WERI-Rb-1 (cell line): ENCODE data around the gene SPTBN5.

ENCODE experiments used
- DNase-seq: peaks from one replicate; pipeline ENCODE4 v3.0.0-alpha.2; 2020
- H3K27ac ChIP-seq: fragments of 250-450 bp; sonication (Bioruptor Pico); 2 replicates; pipeline ENCODE4 v1.5.1; 2020; ENCODE audit warnings: mild to moderate bottlenecking, moderate library complexity
- H3K27me3 ChIP-seq: fragments of 250-450 bp; sonication (Bioruptor Pico); 2 replicates; pipeline ENCODE4 v1.5.1; 2021; ENCODE audit warnings: mild to moderate bottlenecking, low read depth, moderate library complexity; ENCODE audit not compliant: insufficient read depth, severe bottlenecking
- H3K36me3 ChIP-seq: fragments of 250-450 bp; sonication (Bioruptor Pico); 2 replicates; pipeline ENCODE4 v1.5.1; 2020; ENCODE audit warnings: mild to moderate bottlenecking, moderate library complexity
- H3K4me3 ChIP-seq: 2 replicates; pipeline ENCODE4 v1.5.1; 2011; ENCODE audit warnings: low read depth, mild to moderate bottlenecking, control low read depth, low read length
- H3K9me3 ChIP-seq: fragments of 250-450 bp; sonication (Bioruptor Pico); 2 replicates; pipeline ENCODE4 v1.5.1; 2021; ENCODE audit warnings: mild to moderate bottlenecking, moderate library complexity; ENCODE audit not compliant: severe bottlenecking
- CTCF ChIP-seq: IDR thresholded peaks from 2 replicates; pipeline ENCODE4 v1.5.1; 2011; ENCODE audit warnings: low read depth, mild to moderate bottlenecking, control low read depth, inconsistent platforms, low read length

The SPTBN5 gene

DNA sequence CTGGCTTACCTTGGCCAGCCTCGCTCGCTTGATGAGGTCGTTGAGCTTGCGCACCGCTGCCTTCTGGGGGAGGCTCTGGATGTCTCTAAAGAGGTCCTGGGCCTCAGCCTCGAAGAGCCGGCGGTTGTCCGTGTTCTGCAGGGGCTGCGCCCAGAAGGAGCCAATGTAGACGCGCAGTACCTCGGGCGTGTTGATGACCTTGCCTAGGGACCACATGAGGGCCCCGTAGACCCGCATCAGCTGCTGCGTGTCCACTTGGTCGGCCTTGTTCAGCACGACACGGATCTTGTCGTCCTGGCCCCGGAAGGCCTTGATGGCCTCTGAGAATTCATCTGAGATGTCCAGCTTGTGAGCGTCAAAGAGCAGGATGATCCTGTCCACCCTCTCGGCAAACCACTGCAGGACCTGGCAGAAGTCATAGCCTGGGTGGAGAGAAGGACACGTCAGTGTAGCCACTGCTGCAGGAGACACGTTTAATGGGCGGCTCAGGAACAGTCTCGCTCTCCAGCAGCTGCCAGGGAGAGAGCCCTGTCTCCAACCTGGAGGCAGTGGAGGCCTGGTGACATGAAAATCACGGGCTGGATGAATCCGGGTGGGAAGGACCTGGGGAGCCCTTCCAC is 25.5 kb upstream of the SPTBN5 start:
- Histone ChIP-seq H3K27ac (no peak overlapping the region), H3K9me3 (no peaks in the 10 kb centered on the region), H3K4me3 (no peak overlapping the region), H3K36me3 (peaks cover 3% of the 10 kb centered on the region; the same call in 1 of the 2 replicates), H3K27me3 (no peaks in the 10 kb centered on the region)
- no peak for TF ChIP-seq CTCF
- no peak for DNase-seq

DNA sequence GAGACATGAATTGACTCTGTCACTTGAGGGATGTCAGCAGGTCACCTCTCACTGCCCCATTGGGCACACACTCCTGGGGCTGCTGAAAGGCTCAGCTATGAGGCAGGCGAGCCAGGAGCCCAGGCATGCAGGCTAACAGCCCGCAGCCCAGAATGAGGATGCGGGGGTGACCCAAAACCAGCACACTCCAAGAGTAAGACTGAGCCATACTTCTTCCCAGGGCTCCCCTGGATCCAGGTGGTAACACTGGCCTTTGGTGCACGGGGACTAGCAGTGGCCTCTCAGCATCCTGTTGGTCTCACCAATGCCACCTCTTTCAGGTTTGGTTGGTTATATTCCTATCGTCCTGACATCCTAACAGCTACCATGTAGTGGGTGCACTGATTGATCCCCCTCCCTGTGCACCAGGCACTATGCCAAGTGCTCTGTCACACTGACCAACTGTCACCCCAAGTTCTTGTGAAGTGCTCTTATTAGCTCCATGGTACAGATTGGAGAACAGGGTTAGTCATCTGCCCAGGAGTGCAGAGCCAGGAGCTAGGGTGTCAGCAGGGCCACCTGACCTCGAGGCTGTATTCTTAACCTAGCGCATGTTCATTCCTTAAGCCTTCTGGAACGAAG is 24.8 kb upstream of the SPTBN5 start:
- DNase-seq, result no peak
- H3K4me3 ChIP-seq, result no peak overlapping the region
- no peak overlapping the region for H3K27ac ChIP-seq
- H3K9me3 ChIP-seq, result no peaks in the 10 kb centered on the region
- no peak for TF ChIP-seq CTCF
- peaks cover 3% of the 10 kb centered on the region; the same call in 1 of the 2 replicates for H3K36me3 ChIP-seq
- no peaks in the 10 kb centered on the region for H3K27me3 ChIP-seq

DNA sequence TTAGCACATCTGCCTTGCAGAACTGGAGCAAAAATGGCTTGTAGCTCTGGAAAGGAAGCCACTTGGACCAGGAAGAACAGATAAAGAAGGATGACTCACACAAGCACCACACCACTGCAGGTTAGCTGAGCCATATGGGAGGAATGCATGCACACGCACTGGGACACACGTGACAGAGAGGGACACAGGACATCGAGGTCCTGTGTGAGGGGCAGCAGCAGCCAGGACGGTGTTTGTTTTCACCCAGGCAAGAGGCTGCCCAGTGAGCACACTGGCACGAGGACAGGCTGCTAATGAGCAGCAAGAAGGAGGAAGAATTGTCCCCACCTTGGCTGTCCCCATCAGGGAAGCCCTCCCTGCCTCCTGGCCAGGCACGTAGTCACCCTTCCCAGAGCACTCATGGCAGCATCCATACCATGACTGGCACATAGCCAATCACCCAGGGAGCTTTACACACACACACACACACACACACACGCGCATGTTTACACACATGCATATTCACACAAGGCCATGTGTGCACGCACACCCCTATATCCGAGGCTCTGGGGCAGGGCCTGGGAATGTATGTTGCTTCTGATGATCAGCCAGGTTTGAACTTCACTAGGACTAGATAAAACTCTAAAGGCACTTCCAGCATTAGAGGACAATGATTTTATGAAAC is 24.0 kb upstream of the SPTBN5 start:
- TF ChIP-seq CTCF, result no peak
- peaks cover 3% of the 10 kb centered on the region; the same call in 1 of the 2 replicates for H3K36me3 ChIP-seq
- H3K9me3 ChIP-seq, result no peaks in the 10 kb centered on the region
- DNase-seq, result no peak
- H3K4me3 ChIP-seq, result no peak overlapping the region
- H3K27me3 ChIP-seq, result no peaks in the 10 kb centered on the region
- no peak overlapping the region for H3K27ac ChIP-seq

DNA sequence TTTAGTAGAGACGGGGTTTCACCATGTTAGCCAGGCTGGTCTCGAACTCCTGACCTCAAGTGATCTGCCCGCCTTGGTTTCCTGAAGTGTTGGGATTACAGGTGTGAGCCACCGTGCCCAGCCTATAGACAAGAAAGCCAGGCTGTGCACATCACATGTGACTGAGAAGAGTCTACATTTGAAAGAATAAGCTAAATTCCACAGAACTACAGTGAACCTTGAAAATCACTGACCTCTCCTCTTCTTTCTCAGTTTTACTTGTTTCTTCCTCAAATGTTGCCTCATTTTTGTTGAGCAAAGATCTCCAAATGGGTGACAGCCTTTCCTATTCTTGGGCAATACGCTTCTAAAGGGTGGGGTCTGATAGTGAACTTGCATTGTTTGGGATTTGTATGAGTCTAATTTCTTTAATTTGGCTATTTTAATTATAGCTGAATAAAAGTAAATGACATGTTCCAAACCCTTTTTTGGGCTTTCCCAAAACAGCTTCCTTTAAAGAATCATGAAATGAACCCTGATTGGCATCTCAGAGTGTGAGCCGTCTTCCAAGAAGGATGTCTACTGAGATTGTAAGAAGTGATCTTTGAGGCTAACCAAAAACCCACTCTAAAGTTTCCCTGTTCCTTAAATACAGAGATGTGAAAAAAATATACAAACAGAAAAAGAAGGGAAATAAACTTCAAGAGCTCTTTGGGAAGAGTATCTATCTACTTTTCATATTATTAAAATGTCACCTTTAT is 21.6 kb upstream of the SPTBN5 start:
- DNase-seq, result no peak
- H3K9me3 ChIP-seq, result no peaks in the 10 kb centered on the region
- no peak for TF ChIP-seq CTCF
- no peaks in the 10 kb centered on the region for H3K27me3 ChIP-seq
- peaks cover 3% of the 10 kb centered on the region; the same call in 1 of the 2 replicates for H3K36me3 ChIP-seq
- no peak overlapping the region for H3K4me3 ChIP-seq
- H3K27ac ChIP-seq, result no peak overlapping the region

DNA sequence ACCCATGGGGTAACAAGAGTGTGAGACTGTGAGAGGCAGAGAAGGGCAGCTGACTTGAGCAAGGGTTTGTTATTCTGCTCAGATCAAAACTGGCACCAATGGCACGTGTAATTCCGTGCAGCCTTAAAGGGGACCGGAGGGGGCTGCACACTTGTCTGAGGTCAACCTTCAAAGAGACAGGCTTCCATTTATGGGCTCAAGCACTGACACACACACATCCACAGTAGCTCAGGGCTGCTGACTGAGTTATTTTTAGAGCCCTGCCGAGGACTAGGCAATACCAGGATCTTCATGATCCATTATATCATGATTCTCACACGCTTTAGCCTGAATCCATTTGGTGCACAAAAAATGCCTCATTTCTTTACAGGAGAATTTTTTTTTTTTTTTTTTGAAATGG is 20.6 kb upstream of the SPTBN5 start:
- Histone ChIP-seq H3K4me3 (no peak overlapping the region), H3K36me3 (peaks cover 3% of the 10 kb centered on the region; the same call in 1 of the 2 replicates), H3K27ac (no peak overlapping the region), H3K9me3 (no peaks in the 10 kb centered on the region), H3K27me3 (no peaks in the 10 kb centered on the region)
- TF ChIP-seq CTCF, result no peak
- no peak for DNase-seq
